ENCODE data around the gene TMEM271. TPM values are rescaled to one million over a fixed set of nuclear protein-coding genes. Genes with fewer than 3 reads are reported as not detected.
A peak's percentile ranks its signal among the peaks of the same experiment; 100 is the strongest.

The TMEM271 gene
- not detected in 2 replicates for total RNA-seq

- Mint-ChIP-seq H3K36me3 (ENCODE audit: low read depth) (peaks cover 7% of the 10 kb centered on the region), H3K27me3 (peaks cover 50% of the 10 kb centered on the region), H3K4me1 (peaks cover 4% of the 10 kb centered on the region), H3K9me3 (peaks cover 18% of the 10 kb centered on the region), H3K4me3 (peak within 1 kb of the TSS; percentile 51), H3K27ac (peak within 1 kb of the TSS; percentile 66)
- intact Hi-C loops (cut with micrococcal nuclease), result loop anchor here (10.0 kb wide), 1 partner anchor 828 kb away; the partner anchor contains the start of gene NKX1-1
- DNase-seq, result no peak
These were observed at the start of gene TMEM271 for GRCh38 chr4:576245-576821. TSS of gene TMEM271 (minus strand) at chr4:576295. CDS start at chr4:576062, 233 bp downstream.

- intact Hi-C loops (cut with micrococcal nuclease), result no loop called here
- H3K36me3 Mint-ChIP-seq (ENCODE audit: low read depth), result no peaks in the 10 kb centered on the region
- no peak overlapping the region for H3K27ac Mint-ChIP-seq
- peaks cover 3% of the 10 kb centered on the region for H3K9me3 Mint-ChIP-seq
- DNase-seq, result no peak
- no peaks in the 10 kb centered on the region for H3K4me1 Mint-ChIP-seq
- no peaks in the 10 kb centered on the region for H3K27me3 Mint-ChIP-seq
- no peak overlapping the region for H3K4me3 Mint-ChIP-seq
These were observed 49.6 kb upstream of the TMEM271 start for GRCh38 chr4:625631-626161.

GRCh38 chr4:624705-625590 is 48.9 kb upstream of the TMEM271 start, which contains the start of gene PDE6B:
TSS of gene PDE6B (plus strand) at chr4:625573. CDS start at chr4:625627, 54 bp downstream.
- Mint-ChIP-seq H3K4me3 (no peak within 1 kb of the TSS), H3K4me1 (no peaks in the 10 kb centered on the region), H3K27ac (no peak within 1 kb of the TSS), H3K36me3 (ENCODE audit: low read depth) (no peaks in the 10 kb centered on the region), H3K27me3 (no peaks in the 10 kb centered on the region), H3K9me3 (peaks cover 3% of the 10 kb centered on the region)
- no peak for DNase-seq
- intact Hi-C loops (cut with micrococcal nuclease), result no loop called here

- intact Hi-C loops (cut with micrococcal nuclease), result no loop called here
- no peaks in the 10 kb centered on the region for H3K4me1 Mint-ChIP-seq
- no peak overlapping the region for H3K27ac Mint-ChIP-seq
- no peaks in the 10 kb centered on the region for H3K36me3 Mint-ChIP-seq (ENCODE audit: low read depth)
- no peaks in the 10 kb centered on the region for H3K27me3 Mint-ChIP-seq
- no peak for DNase-seq
- peaks cover 3% of the 10 kb centered on the region for H3K9me3 Mint-ChIP-seq
- no peak overlapping the region for H3K4me3 Mint-ChIP-seq
These were observed 47.9 kb upstream of the TMEM271 start for GRCh38 chr4:623914-624566.

GRCh38 chr4:622996-623913 is 47.2 kb upstream of the TMEM271 start:
- H3K4me3 Mint-ChIP-seq, result no peak overlapping the region
- H3K4me1 Mint-ChIP-seq, result no peaks in the 10 kb centered on the region
- intact Hi-C loops (cut with micrococcal nuclease), result no loop called here
- no peak for DNase-seq
- no peaks in the 10 kb centered on the region for H3K36me3 Mint-ChIP-seq (ENCODE audit: low read depth)
- H3K27ac Mint-ChIP-seq, result no peak overlapping the region
- no peaks in the 10 kb centered on the region for H3K27me3 Mint-ChIP-seq
- H3K9me3 Mint-ChIP-seq, result peaks cover 3% of the 10 kb centered on the region

GRCh38 chr4:622071-622995 is 46.2 kb upstream of the TMEM271 start:
- Mint-ChIP-seq H3K4me3 (no peak overlapping the region), H3K27me3 (no peaks in the 10 kb centered on the region), H3K36me3 (ENCODE audit: low read depth) (no peaks in the 10 kb centered on the region), H3K27ac (no peak overlapping the region), H3K9me3 (peaks cover 3% of the 10 kb centered on the region), H3K4me1 (no peaks in the 10 kb centered on the region)
- intact Hi-C loops (cut with micrococcal nuclease), result no loop called here
- DNase-seq, result no peak

- H3K27ac Mint-ChIP-seq, result no peak overlapping the region
- H3K27me3 Mint-ChIP-seq, result no peaks in the 10 kb centered on the region
- no peak overlapping the region for H3K4me3 Mint-ChIP-seq
- H3K36me3 Mint-ChIP-seq (ENCODE audit: low read depth), result no peaks in the 10 kb centered on the region
- intact Hi-C loops (cut with micrococcal nuclease), result no loop called here
- peaks cover 3% of the 10 kb centered on the region for H3K9me3 Mint-ChIP-seq
- DNase-seq, result no peak
- H3K4me1 Mint-ChIP-seq, result no peaks in the 10 kb centered on the region
These were observed 45.4 kb upstream of the TMEM271 start for GRCh38 chr4:621296-622070.

- DNase-seq, result no peak
- Mint-ChIP-seq H3K27me3 (no peaks in the 10 kb centered on the region), H3K4me1 (no peaks in the 10 kb centered on the region), H3K27ac (no peak overlapping the region), H3K9me3 (peaks cover 3% of the 10 kb centered on the region), H3K36me3 (ENCODE audit: low read depth) (no peaks in the 10 kb centered on the region), H3K4me3 (no peak overlapping the region)
- intact Hi-C loops (cut with micrococcal nuclease), result no loop called here
These were observed 44.8 kb upstream of the TMEM271 start for GRCh38 chr4:620851-621261.

- intact Hi-C loops (cut with micrococcal nuclease), result no loop called here
- Mint-ChIP-seq H3K27ac (no peak overlapping the region), H3K4me3 (no peak overlapping the region), H3K9me3 (peaks cover 3% of the 10 kb centered on the region), H3K27me3 (no peaks in the 10 kb centered on the region), H3K4me1 (no peaks in the 10 kb centered on the region), H3K36me3 (ENCODE audit: low read depth) (no peaks in the 10 kb centered on the region)
- no peak for DNase-seq
These were observed 44.1 kb upstream of the TMEM271 start for GRCh38 chr4:620201-620600.

- intact Hi-C loops (cut with micrococcal nuclease), result no loop called here
- no peak for DNase-seq
- H3K27ac Mint-ChIP-seq, result no peak overlapping the region
- H3K27me3 Mint-ChIP-seq, result no peaks in the 10 kb centered on the region
- no peak overlapping the region for H3K4me3 Mint-ChIP-seq
- peaks cover 2% of the 10 kb centered on the region for H3K9me3 Mint-ChIP-seq
- no peaks in the 10 kb centered on the region for H3K36me3 Mint-ChIP-seq (ENCODE audit: low read depth)
- H3K4me1 Mint-ChIP-seq, result no peaks in the 10 kb centered on the region
These were observed 41.8 kb upstream of the TMEM271 start for GRCh38 chr4:617644-618641.

Measured in activated CD4-positive, alpha-beta T cell treated with anti-CD3 and anti-CD28 coated beads, Interleukin-2, amount 10 ng/mL, durations not matched to agents 24 days and 14 days (primary cell).